Mesodermal cell (in vitro differentiated cells): Measurements from ENCODE around the gene SF3B3.
"Not testable (repeated sequence)": the region's sequence is repeated elsewhere in the genome, so short reads cannot be mapped to it uniquely, and the experiment has no call there.

Experiments used
- H3K27ac ChIP-seq: 2 replicates; pipeline ENCODE4 v1.7.0; 2013; ENCODE audit warnings: mild to moderate bottlenecking, low read depth, low read length, moderate library complexity; ENCODE audit not compliant: severe bottlenecking
- H3K36me3 ChIP-seq: 2 replicates; pipeline ENCODE4 v1.7.1; 2013; ENCODE audit warnings: mild to moderate bottlenecking, low read length, moderate library complexity; ENCODE audit not compliant: control insufficient read depth, insufficient read depth
- H3K4me1 ChIP-seq: one replicate; pipeline ENCODE4 v1.7.1; 2013; ENCODE audit warnings: mild to moderate bottlenecking, low read length; ENCODE audit not compliant: insufficient read depth, control insufficient read depth, poor library complexity, severe bottlenecking
- H3K4me3 ChIP-seq: 2 replicates; pipeline ENCODE4 v1.7.0; 2013; ENCODE audit warnings: low read length, control low read depth, mild to moderate bottlenecking; ENCODE audit not compliant: insufficient read depth, poor library complexity, severe bottlenecking; ENCODE audit errors: extremely low read depth
- H3K9me3 ChIP-seq: 2 replicates; pipeline ENCODE4 v1.7.1; 2013; ENCODE audit warnings: mild to moderate bottlenecking, low read length, moderate library complexity; ENCODE audit not compliant: control insufficient read depth
- WGBS, 2 experiments: methylation state at CpG; one replicate each; pipeline ENCODE4 v1.1.5; 2013; ENCODE audit warnings: missing lambda C conversion rate in 2 of 2; ENCODE audit not compliant: insufficient coverage in 2 of 2; 5-methylcytosine and 5-hydroxymethylcytosine counted together

SF3B3 gene

DNA sequence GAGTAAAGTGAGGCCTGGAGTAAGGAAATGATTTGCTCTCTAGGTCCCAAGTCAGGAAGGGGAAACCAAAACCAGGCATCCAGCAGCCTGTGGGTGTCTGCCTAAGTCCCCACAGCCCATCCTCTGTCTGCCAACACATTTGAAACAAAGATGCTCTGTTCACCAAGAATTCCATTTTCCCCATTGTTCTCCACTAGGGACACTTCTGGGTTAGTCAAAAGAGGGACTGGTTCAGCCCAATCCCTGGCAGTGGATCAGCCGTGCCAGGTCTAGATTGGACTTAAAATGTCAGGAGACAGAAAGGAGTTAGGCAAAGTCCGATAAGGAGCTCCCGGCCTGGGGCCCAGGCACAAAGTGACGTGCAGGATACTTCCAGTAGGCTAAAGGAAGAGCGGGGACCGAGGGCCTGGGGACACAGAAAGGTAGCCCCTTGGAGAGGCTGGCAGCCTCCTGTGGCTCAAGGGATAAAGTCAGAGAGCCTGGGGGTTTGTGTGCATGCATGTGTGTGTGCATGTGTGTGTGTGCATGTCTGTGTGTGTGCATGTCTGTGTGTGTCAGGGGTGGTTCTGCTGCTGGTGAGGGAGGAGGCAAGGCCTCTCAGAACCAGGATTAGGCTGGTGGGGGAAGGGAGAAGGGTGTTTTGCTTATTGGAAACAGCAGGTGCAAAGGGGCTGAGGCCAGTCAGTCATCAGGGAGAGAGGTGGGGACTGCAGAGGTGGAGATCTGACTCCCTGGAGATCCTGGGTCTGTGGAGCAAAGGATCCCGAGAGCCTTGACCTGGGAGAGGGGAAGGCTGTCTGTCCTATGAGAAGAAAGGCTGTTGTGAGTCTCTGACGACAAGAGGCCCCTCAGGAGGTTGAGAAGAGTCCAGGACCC, 81.0 kb downstream of the SF3B3 start:
- Histone ChIP-seq H3K9me3 (no peaks in the 10 kb centered on the region), H3K4me3 (no peak overlapping the region), H3K36me3 (no peaks in the 10 kb centered on the region), H3K27ac (no peak overlapping the region), H3K4me1 (no peaks in the 10 kb centered on the region)
- whole genome bisulfite sequencing, 2 experiments = 86 to 88% methylated on average over 7 of the region's 8 CpGs

GRCh38 chr16:70605283-70605657, 81.7 kb downstream of the SF3B3 start:
- H3K36me3 ChIP-seq = no peaks in the 10 kb centered on the region
- no peaks in the 10 kb centered on the region for H3K4me1 ChIP-seq
- H3K27ac ChIP-seq = no peak overlapping the region
- no peak overlapping the region for H3K4me3 ChIP-seq
- H3K9me3 ChIP-seq = no peaks in the 10 kb centered on the region
- 100% methylated on average over 1 of the region's 1 CpG for WGBS, 2 experiments

- Histone ChIP-seq H3K27ac (no peak overlapping the region), H3K4me1 (no peaks in the 10 kb centered on the region), H3K36me3 (no peaks in the 10 kb centered on the region), H3K9me3 (no peaks in the 10 kb centered on the region), H3K4me3 (no peak overlapping the region)
- WGBS, 2 experiments = 92 to 94% methylated on average over 5 to 6 of the region's 7 CpGs
These were observed 84.9 kb downstream of the SF3B3 start for GRCh38 chr16:70608521-70608920.

GRCh38 chr16:70610273-70611223, 86.9 kb downstream of the SF3B3 start:
- 88 to 90% methylated on average over 13 to 14 of the region's 18 CpGs for WGBS, 2 experiments
- no peaks in the 10 kb centered on the region for H3K9me3 ChIP-seq
- no peaks in the 10 kb centered on the region for H3K36me3 ChIP-seq
- no peaks in the 10 kb centered on the region for H3K4me1 ChIP-seq
- no peak overlapping the region for H3K27ac ChIP-seq
- H3K4me3 ChIP-seq = no peak overlapping the region

- WGBS, 2 experiments = 82 to 100% methylated on average over 2 to 5 of the region's 5 CpGs
- no peaks in the 10 kb centered on the region for H3K4me1 ChIP-seq
These were observed 87.6 kb downstream of the SF3B3 start for GRCh38 chr16:70611224-70611598.

DNA sequence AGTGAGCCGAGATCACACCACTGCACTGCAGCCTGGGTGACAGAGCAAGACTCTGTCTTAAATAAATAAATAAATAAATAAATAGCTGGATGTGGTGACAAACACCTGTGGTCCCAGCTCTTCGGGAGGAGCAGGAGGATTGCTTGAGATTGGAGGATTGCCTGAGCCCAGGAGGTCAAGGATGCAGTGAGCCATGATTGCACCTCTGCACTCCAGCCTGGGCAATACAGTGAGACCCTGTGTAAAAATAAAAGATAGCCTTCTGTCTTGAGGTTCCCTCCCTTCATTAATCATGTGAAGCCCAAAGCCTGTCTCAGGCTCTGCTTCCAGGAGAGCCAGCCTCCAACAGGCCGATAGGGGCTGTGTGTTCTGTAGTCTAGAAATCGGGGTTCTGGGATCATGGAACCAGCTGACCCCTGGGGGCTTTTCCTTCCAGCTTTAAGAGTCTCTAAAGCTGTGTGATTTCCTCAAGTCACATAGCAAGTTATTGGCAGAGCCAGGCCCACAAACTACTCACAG, 88.2 kb downstream of the SF3B3 start:
- H3K9me3 ChIP-seq = no peaks in the 10 kb centered on the region
- WGBS, 2 experiments = 81 to 91% methylated on average over 3 of the region's 4 CpGs
- H3K27ac ChIP-seq = no peak overlapping the region
- H3K4me1 ChIP-seq = no peaks in the 10 kb centered on the region
- no peaks in the 10 kb centered on the region for H3K36me3 ChIP-seq
- no peak overlapping the region for H3K4me3 ChIP-seq

More at GRCh38 chr16:70611224-70611598, 87.6 kb downstream of the SF3B3 start:
- Histone ChIP-seq H3K27ac (no peak overlapping the region), H3K9me3 (no peaks in the 10 kb centered on the region), H3K36me3 (no peaks in the 10 kb centered on the region), H3K4me3 (no peak overlapping the region)

DNA sequence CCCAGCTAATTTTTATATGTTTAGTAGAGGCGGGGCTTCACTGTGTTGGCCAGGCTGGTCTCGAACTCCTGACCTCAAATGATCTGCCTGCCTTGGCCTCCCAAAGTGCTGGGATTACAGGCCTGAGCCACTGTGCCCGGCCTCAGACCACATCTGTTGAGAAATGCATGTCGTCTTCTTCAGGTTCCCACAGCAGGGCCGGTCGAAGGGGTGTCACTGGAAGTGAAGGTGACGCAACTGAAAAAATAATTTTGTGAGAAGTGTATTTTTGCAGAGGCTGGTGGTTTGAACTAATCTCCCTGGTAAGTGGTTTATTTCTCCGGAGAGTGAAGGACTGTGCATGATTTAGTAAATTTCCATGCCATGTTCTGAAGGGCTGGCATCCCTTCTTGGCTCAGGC, 89.3 kb downstream of the SF3B3 start:
- Histone ChIP-seq H3K4me1 (no peaks in the 10 kb centered on the region), H3K27ac (no peak overlapping the region), H3K9me3 (no peaks in the 10 kb centered on the region), H3K4me3 (no peak overlapping the region), H3K36me3 (no peaks in the 10 kb centered on the region)
- 96 to 98% methylated on average over 8 of the region's 8 CpGs for WGBS, 2 experiments

GRCh38 chr16:70614208-70614951, 90.8 kb downstream of the SF3B3 start:
- Histone ChIP-seq H3K27ac (no peak overlapping the region), H3K4me1 (no peaks in the 10 kb centered on the region), H3K36me3 (no peaks in the 10 kb centered on the region), H3K4me3 (no peak overlapping the region), H3K9me3 (no peaks in the 10 kb centered on the region)
- 82 to 87% methylated on average over 3 to 4 of the region's 5 CpGs for WGBS, 2 experiments

DNA sequence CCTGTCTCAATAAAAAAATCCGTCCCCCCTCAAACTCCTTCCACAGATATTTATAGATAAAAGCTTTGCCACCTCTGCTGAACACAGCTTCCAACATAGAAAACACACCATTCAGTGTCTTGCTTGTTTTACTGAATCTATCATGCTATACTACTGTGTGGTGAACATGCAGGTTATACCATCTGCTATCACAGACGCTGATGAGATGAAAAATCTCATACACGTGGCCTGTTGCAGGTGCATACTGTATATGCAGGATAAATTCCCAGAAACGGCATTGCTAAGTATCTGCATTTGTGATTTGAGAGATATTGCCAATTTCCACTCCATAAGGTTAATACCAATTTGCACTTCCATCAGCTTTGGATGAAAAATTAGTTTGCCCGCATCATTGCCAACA, 92.3 kb downstream of the SF3B3 start:
- no peak overlapping the region for H3K4me3 ChIP-seq

DNA sequence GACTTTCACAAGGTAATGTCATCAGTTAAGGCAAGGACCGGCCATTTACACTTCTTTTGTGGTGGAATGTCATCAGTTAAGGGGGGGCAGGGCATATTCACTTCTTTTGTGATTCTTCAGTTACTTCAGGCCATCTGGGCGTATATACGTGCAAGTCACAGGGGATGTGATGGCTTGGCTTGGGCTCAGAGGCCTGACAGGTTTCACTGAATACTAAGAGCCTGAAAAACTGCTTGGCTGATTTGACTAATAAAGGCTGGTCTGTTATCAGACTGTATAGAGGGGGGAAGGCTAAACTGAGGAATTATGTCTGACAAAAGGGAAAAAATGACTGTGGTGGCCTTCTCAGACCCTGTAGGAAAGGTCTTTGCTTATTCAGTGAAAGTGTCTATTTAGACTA, 98.2 kb downstream of the SF3B3 start:
- not testable (repeated sequence) for H3K9me3 ChIP-seq, H3K36me3 ChIP-seq, H3K4me3 ChIP-seq, H3K4me1 ChIP-seq, H3K27ac ChIP-seq
- no CpG with 5 or more reads among the region's 3 CpGs for WGBS, 2 experiments

More for the DNA sequence above, 92.3 kb downstream of the SF3B3 start:
- no peaks in the 10 kb centered on the region for H3K4me1 ChIP-seq
- WGBS, 2 experiments = 100% methylated on average over 2 of the region's 5 CpGs; no CpG with 5 or more reads in 1 of the 2 experiments
- H3K9me3 ChIP-seq = no peaks in the 10 kb centered on the region
- H3K36me3 ChIP-seq = no peaks in the 10 kb centered on the region
- no peak overlapping the region for H3K27ac ChIP-seq
